CD14-positive monocyte (primary cell): ENCODE results near the gene GRB14. TPM values are rescaled to one million over a fixed set of nuclear protein-coding genes. Genes with fewer than 3 reads are reported as not detected.

Source experiments
- DNase-seq, 3 donors: peaks; one replicate each; pipeline ENCODE4 v3.0.0-alpha.2; 2011 to 2022
- H2AFZ ChIP-seq: 2 replicates; pipeline ENCODE4 v1.6.0; 2012; ENCODE audit warnings: mild to moderate bottlenecking, low read depth, low read length, inconsistent platforms; ENCODE audit not compliant: insufficient read depth, poor library complexity, severe bottlenecking
- H3K27ac ChIP-seq, 2 donors: 1 replicate in 1 of 2; 2 replicates in 1 of 2; pipeline ENCODE4 v1.5.1; 2012 to 2013; ENCODE audit warnings: low read length in 2 of 2, control low read depth in 1 of 2, inconsistent platforms in 1 of 2, low read depth in 1 of 2, mild to moderate bottlenecking in 1 of 2
- H3K27me3 ChIP-seq, 2 donors: one replicate each; pipeline versions ENCODE4 v1.6.0 to v1.6.1; 2011 to 2013; ENCODE audit warnings: low read length in 2 of 2; ENCODE audit not compliant: control insufficient read depth in 2 of 2, insufficient read depth in 2 of 2
- H3K36me3 ChIP-seq, 2 donors: replicated peaks in 1 of 2; 1 replicate in 1 of 2; 2 replicates in 1 of 2; pipeline versions ENCODE4 v1.5.1 to v1.6.1; 2012 to 2013; ENCODE audit warnings: low read length in 2 of 2, control low read depth in 1 of 2, inconsistent platforms in 1 of 2, mild to moderate bottlenecking in 1 of 2; ENCODE audit not compliant: insufficient read depth in 2 of 2, control insufficient read depth in 1 of 2
- H3K4me1 ChIP-seq, 2 donors: 1 replicate in 1 of 2; 2 replicates in 1 of 2; pipeline versions ENCODE4 v1.5.1 to v1.6.1; 2012 to 2013; ENCODE audit warnings: low read length in 2 of 2, control low read depth in 1 of 2, inconsistent platforms in 1 of 2, mild to moderate bottlenecking in 1 of 2, moderate library complexity in 1 of 2; ENCODE audit not compliant: insufficient read depth in 2 of 2, control insufficient read depth in 1 of 2
- H3K4me2 ChIP-seq: replicated peaks from 2 replicates; pipeline ENCODE3; 2012; ENCODE audit warnings: low read length, moderate library complexity, mild to moderate bottlenecking; ENCODE audit not compliant: poor library complexity, severe bottlenecking; ENCODE audit errors: extremely low read depth
- H3K4me3 ChIP-seq, 3 experiments: fragments of 200-600 bp in 1 of 3; sonication (generic) in 1 of 3; replicated peaks in 1 of 3; 1 replicate in 2 of 3; 2 replicates in 1 of 3; pipeline ENCODE4 v1.5.1; 2011 to 2013; ENCODE audit warnings: low read length in 3 of 3, mild to moderate bottlenecking in 3 of 3, control low read depth in 2 of 3, low read depth in 2 of 3, inconsistent platforms in 1 of 3, moderate library complexity in 1 of 3
- H3K79me2 ChIP-seq: 2 replicates; pipeline ENCODE4 v1.6.0; 2012; ENCODE audit warnings: mild to moderate bottlenecking, control low read depth, inconsistent platforms, low read length, moderate library complexity; ENCODE audit not compliant: insufficient read depth
- H3K9ac ChIP-seq: 2 replicates; pipeline ENCODE4 v1.6.0; 2017; ENCODE audit warnings: low read length, mild to moderate bottlenecking; ENCODE audit not compliant: insufficient read depth, poor library complexity, severe bottlenecking
- H3K9me3 ChIP-seq, 2 donors: replicated peaks in 1 of 2; 1 replicate in 1 of 2; 2 replicates in 1 of 2; pipeline versions ENCODE4 v1.5.1 to v1.6.1; 2012 to 2013; ENCODE audit warnings: low read length in 2 of 2, control low read depth in 1 of 2; ENCODE audit not compliant: control insufficient read depth in 1 of 2, insufficient read depth in 1 of 2
- H4K20me1 ChIP-seq: 2 replicates; pipeline ENCODE4 v1.6.0; 2012; ENCODE audit warnings: mild to moderate bottlenecking, low read length, control low read depth, moderate library complexity; ENCODE audit not compliant: insufficient read depth
- H3K27ac Mint-ChIP-seq, 7 donors: one replicate each; pipeline ENCODE4 v1.8.0; 2020; ENCODE audit warnings: mild to moderate bottlenecking in 7 of 7, mixed read lengths in 7 of 7, moderate library complexity in 6 of 7, inconsistent platforms in 2 of 7
- H3K27me3 Mint-ChIP-seq, 3 donors: one replicate each; pipeline ENCODE4 v1.8.0; 2021 to 2022; ENCODE audit warnings: low read depth in 3 of 3, mild to moderate bottlenecking in 3 of 3, mixed read lengths in 3 of 3, moderate library complexity in 3 of 3, inconsistent platforms in 1 of 3
- H3K36me3 Mint-ChIP-seq, 2 donors: one replicate each; pipeline ENCODE4 v1.8.0; 2020; ENCODE audit warnings: mixed read lengths in 2 of 2, inconsistent platforms in 1 of 2, mild to moderate bottlenecking in 1 of 2
- H3K4me1 Mint-ChIP-seq: one replicate; pipeline ENCODE4 v1.8.0; 2020; ENCODE audit warnings: mild to moderate bottlenecking, mixed read lengths
- H3K4me3 Mint-ChIP-seq, 2 donors: one replicate each; pipeline ENCODE4 v1.8.0; 2020; ENCODE audit warnings: mild to moderate bottlenecking in 2 of 2, mixed read lengths in 2 of 2, moderate library complexity in 1 of 2
- H3K9me3 Mint-ChIP-seq, 7 donors: one replicate each; pipeline ENCODE4 v1.8.0; 2020 to 2022; ENCODE audit warnings: mixed read lengths in 7 of 7, mild to moderate bottlenecking in 6 of 7, moderate library complexity in 6 of 7, inconsistent platforms in 2 of 7
- CTCF ChIP-seq: fragments of 200-600 bp; IDR thresholded peaks from one replicate; pipeline ENCODE4 v1.8.0; 2022; ENCODE audit warnings: antibody characterized with exemption, mild to moderate bottlenecking
- WGBS: methylation state at CpG from one replicate; pipeline ENCODE4 v1.1.5; 2013; ENCODE audit warnings: missing lambda C conversion rate; ENCODE audit not compliant: insufficient coverage; 5-methylcytosine and 5-hydroxymethylcytosine counted together
- intact Hi-C, 2 donors: fragments of 100-400 bp; cut with micrococcal nuclease; formaldehyde crosslinking; loops; one replicate each; pipeline versions ENCODE4 v1.15.0 to v1.15.1; 2023
- polyA plus RNA-seq, 3 donors: library from polyadenylated mRNA; depleted of rRNA in 1 of 3; unstranded in 2 of 3; stranded (reverse) in 1 of 3; fragments of 300-500 nt in 2 of 3; fragments of >200 nt in 1 of 3; fragmentation: Illumina TruSeq in 2 of 3; gene quantifications; 1 replicate in 2 of 3; 2 replicates in 1 of 3; pipeline ENCODE4 v1.2.3, GENCODE V29; 2012 to 2021

The GRB14 gene
- polyA plus RNA-seq, 3 donors: 0.20 to 0.28 TPM; not detected in 1

GRCh38 chr2:164661349-164661748 is 40.1 kb upstream of the GRB14 start:
- no peaks in the 10 kb centered on the region for H3K9me3 ChIP-seq
- no peaks in the 10 kb centered on the region for H3K4me1 Mint-ChIP-seq
- peaks cover 0 to 1% (median 0%) of the 10 kb centered on the region in 3 donors for H3K27me3 Mint-ChIP-seq

DNA sequence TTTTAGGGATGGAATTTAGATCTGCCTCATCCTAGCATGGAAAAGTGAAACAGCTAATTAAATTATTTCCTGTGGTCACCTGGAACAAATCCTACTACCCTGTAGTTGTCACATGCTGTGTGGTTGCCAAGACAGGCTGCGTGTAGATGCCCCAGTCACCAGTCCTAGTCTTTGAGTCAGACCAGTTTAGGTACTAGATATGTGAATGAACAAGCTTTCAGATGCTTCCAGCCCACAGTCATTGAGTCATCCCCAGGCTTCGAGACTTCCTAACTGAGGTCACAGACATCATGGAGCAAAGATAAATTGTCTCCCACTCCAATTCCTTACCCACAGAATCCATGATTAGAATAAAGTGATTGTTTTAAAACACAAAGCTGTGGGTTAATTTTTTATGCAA is 35.8 kb upstream of the GRB14 start:
- Histone ChIP-seq H3K79me2 (no peaks in the 10 kb centered on the region), H2AFZ (no peak overlapping the region), H3K27ac (no peak overlapping the region), H3K9me3 (no peaks in the 10 kb centered on the region), H3K9ac (no peak overlapping the region), H3K4me3 (no peak overlapping the region), H4K20me1 (no peaks in the 10 kb centered on the region), H3K36me3 (no peaks in the 10 kb centered on the region), H3K4me2 (no peak overlapping the region), H3K4me1 (no peaks in the 10 kb centered on the region), H3K27me3 (no peaks in the 10 kb centered on the region)
- no CpG with 5 or more reads among the region's 2 CpGs for WGBS
- intact Hi-C loops: no loop called here
- Mint-ChIP-seq H3K36me3 (no peaks in the 10 kb centered on the region), H3K27ac (no peak overlapping the region), H3K4me3 (no peak overlapping the region), H3K27me3 (peaks cover 0 to 2% (median 0%) of the 10 kb centered on the region in 3 donors), H3K9me3 (peaks cover 0 to 4% (median 2%) of the 10 kb centered on the region in 7 donors), H3K4me1 (no peaks in the 10 kb centered on the region)
- no peak for DNase-seq
- TF ChIP-seq CTCF: no peak

More at GRCh38 chr2:164661349-164661748, 40.1 kb upstream of the GRB14 start:
- H3K79me2 ChIP-seq: no peaks in the 10 kb centered on the region
- no peaks in the 10 kb centered on the region for H3K27me3 ChIP-seq
- H3K9me3 Mint-ChIP-seq: peaks cover 0 to 3% (median 0%) of the 10 kb centered on the region in 7 donors
- no peaks in the 10 kb centered on the region for H4K20me1 ChIP-seq
- H3K27ac ChIP-seq: no peak overlapping the region
- H3K27ac Mint-ChIP-seq: no peak overlapping the region
- intact Hi-C loops: no loop called here
- no peak overlapping the region for H3K4me3 ChIP-seq
- DNase-seq: no peak
- TF ChIP-seq CTCF: no peak
- no peak overlapping the region for H3K9ac ChIP-seq
- no peak overlapping the region for H2AFZ ChIP-seq
- no peaks in the 10 kb centered on the region for H3K36me3 ChIP-seq
- no peak overlapping the region for H3K4me2 ChIP-seq
- H3K4me3 Mint-ChIP-seq: no peak overlapping the region
- H3K4me1 ChIP-seq: no peaks in the 10 kb centered on the region
- H3K36me3 Mint-ChIP-seq: no peaks in the 10 kb centered on the region
